NCI-H2196 treated with DMSO at 0.1 percent for 48 hours (cell line): ENCODE results near the gene IQGAP3.

Experiments used
- DNase-seq: peaks from one replicate; lab custom pipeline; 2025; ENCODE audit not compliant: unreplicated experiment; lab: John Stamatoyannopoulos, UW

Gene IQGAP3

DNA sequence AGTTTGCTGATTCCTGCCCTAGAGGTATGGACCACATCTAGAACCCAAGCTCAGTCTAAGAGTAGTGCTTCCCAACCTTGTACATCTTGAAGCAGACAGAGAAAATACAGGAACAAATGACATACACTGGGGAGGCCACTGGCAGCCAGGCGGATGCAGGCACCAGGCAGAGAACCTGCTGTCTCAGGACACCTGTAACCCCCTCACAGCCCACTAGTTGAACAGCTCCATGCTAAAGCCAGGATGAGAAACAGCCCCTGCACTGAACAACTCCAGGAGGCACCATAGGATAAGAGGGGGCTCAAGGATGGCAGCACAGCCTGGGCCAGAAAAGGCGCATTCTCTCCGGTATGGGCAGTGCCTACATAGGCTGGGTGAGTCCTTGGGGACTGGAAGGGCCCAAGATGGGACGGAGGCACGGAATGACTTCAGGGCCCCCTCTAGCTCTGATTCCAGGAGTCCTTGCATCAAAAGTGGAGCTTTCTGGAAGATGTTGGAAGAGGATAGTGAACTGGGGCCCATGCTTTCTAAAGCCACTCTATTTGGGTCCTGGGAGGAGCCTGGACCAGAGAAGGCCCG, 87.8 kb downstream of the IQGAP3 start:
- DNase-seq: no peak

GRCh38 chr1:156483397-156483796, 89.0 kb downstream of the IQGAP3 start:
- DNase-seq: no peak

DNA sequence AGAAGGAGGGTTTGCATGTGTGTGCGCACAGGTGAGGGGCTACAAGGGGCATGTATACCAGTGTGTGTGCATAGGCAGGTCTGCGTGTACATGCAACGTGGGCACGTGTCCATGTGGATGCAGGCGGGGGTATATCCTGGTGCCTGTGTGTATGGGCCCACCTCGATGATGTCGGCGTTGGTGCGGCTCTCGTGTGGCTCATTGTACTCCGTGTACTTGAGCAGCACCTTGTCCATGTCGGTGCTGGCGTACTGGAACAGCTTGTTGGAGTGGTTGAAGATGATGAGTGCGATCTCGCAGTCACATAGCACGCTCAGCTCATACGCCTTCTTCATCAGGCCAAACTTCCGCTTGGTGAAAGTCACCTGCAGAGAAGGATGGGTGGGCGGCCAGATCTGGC, 90.1 kb downstream of the IQGAP3 start:
- DNase-seq: no peak

DNA sequence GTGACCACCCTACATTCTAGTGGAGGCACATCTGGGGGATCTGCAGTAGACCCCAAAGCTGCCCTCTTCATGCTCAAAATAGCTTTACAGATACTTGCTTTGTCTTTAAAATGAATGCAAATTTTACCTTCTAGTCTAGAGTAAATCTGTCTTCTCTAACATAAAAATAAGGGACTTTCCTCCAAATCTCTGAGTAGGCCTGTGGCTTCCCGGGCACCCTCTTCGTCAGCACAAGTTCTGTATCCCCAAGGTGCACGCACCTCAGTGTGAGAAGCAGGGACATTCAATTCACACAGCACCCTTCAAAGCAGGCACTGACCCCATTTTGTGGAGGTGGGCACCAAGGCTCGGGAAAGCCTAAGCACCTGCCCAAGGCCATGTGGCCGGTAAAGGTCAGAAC, 90.8 kb downstream of the IQGAP3 start:
- DNase-seq: no peak

DNA sequence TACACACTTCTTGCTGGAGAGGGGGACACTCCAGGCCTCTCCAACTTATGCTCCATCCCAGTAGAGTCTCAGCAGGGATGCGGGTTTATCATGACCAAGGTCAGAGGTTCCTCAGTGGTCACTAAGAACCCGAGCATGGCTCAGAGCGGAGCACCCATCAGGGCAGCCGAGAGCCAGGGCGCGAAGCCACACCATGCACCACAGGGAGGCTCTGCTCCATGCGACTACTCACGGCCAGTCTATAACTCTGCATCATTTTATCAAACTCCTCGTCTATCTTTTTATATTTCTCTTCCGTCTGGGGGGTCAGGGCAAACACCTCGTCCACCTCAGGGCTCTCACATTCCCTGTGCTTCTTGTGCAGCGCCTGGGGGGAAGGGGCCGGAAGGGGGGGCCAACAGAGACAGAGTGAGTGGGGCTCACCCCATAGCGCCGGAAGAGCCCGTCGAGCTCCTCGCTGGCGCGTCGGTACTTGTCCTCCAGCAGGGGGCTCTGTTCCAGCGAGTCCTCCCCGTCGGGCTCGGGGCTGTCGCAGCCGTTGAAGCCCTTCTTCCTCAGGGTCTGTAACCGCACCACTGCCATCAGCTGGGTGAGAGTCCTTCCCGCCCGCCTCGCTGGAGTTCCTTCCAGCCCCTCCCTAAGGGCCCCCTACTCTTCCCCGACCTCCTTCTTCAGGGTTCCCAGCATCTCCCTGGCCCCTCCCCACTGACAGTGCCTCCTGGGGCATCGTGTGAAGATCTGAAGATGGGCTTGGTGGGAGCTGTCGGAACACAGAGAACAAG, 91.8 kb downstream of the IQGAP3 start:
- no peak for DNase-seq

GRCh38 chr1:156480016-156480370, 92.4 kb downstream of the IQGAP3 start:
- no peak for DNase-seq

GRCh38 chr1:156479093-156480015, 93.0 kb downstream of the IQGAP3 start:
- no peak for DNase-seq

- no peak for DNase-seq
These were observed 94.1 kb downstream of the IQGAP3 start for GRCh38 chr1:156478250-156478627.

DNA sequence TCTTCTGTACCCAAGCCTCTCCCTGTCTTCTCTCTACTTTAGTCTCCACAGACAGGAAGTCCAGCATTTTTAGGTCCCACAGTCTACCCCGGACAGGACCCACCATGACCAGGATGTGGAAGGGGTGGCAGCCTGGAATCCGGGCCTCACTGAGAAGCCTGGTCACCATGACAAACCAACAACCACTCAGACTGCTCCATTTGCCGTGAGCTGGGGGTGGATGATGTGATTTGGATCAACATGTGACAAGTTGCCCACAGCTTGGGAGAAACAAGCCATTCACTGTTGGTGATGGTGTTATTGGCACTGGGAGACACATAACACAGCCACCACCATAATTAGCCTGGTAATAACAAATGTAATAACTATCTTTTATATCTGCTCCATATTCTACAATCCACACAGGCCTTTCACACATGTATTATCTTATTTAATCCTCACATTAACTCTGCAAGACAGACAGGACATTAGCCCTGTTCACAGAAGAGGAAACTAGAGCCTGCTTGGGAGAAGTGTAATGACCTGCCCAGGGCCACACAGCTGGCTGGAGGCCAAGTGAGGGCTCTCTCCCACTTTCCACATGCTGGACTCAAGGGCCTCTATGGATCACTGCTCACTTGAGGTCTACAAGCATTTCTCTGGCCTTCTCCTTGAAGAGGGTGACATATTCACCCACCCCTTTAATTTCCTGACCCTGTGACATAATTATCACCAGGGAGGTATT, 94.7 kb downstream of the IQGAP3 start:
- DNase-seq: no peak

- DNase-seq: no peak
These were observed 95.7 kb downstream of the IQGAP3 start for GRCh38 chr1:156476501-156477298.

DNA sequence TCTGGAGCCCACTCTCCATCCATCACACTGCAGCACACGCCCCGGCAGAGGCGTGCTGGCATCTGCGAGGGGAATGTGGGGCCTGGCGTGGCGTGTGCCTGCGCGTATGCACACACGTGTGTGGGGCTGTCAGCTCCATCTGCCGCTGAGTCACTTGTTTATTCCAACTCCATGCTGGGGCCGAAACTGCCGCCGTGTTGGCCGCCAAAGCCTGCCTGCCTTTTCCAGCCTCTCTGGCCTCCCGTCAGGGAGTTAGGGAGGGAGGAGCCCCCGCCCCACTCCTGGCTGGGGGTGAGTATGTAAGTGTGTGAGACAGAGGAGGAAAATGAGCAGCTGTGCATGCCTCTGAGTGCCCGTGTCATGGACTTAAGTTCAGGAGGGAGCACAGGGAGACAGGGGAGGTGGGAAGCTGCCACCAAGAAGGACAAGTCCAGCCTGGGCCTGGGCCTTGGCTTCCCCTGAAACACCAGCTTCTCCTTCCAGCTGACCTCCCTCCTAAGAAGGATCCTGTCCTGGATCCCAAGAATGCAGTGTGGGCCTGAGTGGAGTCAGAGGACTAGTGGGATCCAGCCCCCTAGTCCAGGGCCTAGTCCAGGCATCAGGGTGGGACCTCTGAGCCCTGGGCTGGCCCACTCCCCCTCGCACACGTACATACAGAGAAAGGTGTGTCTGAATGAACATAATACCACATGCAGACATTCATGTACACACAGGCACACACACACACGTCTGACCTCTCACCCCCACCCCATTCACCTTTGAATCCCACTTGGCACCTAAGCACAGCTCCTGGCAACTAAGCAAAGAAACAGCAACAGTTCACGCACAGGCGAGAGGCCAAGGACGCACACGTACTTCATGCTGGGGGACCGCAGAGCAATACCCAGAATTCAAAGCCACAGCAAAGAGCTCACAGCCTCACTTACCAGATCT, 96.5 kb downstream of the IQGAP3 start:
- DNase-seq: no peak
